ENCODE results near the gene MCTP2.

The MCTP2 gene

DNA sequence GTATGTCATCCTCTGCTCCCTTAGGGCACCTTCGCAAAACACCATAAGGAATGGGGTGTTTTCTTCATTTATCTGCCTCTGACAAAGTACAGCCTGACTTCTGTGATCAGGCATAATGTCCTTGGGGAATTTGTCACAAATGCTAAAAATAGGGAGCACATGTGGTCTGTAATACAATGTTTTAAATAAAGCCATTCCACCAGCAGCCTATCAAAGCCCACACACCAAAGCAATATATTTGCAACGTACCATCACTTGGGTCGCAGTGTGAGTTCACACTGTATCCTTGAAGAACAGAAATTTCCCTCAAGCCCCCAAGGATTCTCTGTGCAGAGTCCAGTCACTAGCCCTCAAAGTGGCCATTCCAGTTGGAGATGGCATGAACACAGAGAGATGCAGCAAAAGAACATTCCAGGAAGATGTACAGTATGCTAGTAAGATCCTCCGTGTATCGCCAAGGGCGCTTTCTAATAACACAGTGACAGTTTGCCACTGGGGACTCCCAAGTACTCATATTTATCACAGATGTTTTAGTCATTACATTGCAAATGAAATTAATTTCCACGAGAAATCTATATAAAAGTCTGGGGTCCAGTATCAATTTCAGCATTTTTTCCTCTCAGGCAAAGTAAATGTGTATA lies 246.7 kb downstream of the MCTP2 start:
- no peak overlapping the region for H3K4me3 ChIP-seq (ENCODE audit: low read length)
- no peaks in the 10 kb centered on the region for H3K9me2 ChIP-seq (replicated peaks; ENCODE audit: control insufficient read depth, low read length)
- no peaks in the 10 kb centered on the region for H3K27me3 ChIP-seq (ENCODE audit: control insufficient read depth, low read length)
- H3K79me2 ChIP-seq (ENCODE audit: control insufficient read depth, low read length), result no peaks in the 10 kb centered on the region
- H3K36me3 ChIP-seq (ENCODE audit: control insufficient read depth, low read length), result peaks cover 10% of the 10 kb centered on the region; the same call in 1 of the 2 replicates
- H3K27ac ChIP-seq (ENCODE audit: low read depth, low read length), result no peak overlapping the region
- TF ChIP-seq, protein P1, sequence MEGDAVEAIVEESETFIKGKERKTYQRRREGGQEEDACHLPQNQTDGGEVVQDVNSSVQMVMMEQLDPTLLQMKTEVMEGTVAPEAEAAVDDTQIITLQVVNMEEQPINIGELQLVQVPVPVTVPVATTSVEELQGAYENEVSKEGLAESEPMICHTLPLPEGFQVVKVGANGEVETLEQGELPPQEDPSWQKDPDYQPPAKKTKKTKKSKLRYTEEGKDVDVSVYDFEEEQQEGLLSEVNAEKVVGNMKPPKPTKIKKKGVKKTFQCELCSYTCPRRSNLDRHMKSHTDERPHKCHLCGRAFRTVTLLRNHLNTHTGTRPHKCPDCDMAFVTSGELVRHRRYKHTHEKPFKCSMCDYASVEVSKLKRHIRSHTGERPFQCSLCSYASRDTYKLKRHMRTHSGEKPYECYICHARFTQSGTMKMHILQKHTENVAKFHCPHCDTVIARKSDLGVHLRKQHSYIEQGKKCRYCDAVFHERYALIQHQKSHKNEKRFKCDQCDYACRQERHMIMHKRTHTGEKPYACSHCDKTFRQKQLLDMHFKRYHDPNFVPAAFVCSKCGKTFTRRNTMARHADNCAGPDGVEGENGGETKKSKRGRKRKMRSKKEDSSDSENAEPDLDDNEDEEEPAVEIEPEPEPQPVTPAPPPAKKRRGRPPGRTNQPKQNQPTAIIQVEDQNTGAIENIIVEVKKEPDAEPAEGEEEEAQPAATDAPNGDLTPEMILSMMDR (IDR thresholded peaks at IDR 0.05; ENCODE audit: low read depth, low read length, poor library complexity, severe bottlenecking), result no peak
- no peak for TF ChIP-seq EZH2phosphoT487 (IDR thresholded peaks at IDR 0.05; ENCODE audit: borderline replicate concordance, low read length)
- H3F3A ChIP-seq (ENCODE audit: control insufficient read depth, insufficient read depth), result no peaks in the 10 kb centered on the region
- no peak overlapping the region for H3K4me2 ChIP-seq (ENCODE audit: low read length)
- H3K4me1 ChIP-seq (ENCODE audit: control insufficient read depth, low read length), result no peaks in the 10 kb centered on the region
- H3K9me3 ChIP-seq (ENCODE audit: control insufficient read depth, insufficient read depth, low read length), result no peaks in the 10 kb centered on the region; the same call in 1 of the 2 replicates
- no peaks in the 10 kb centered on the region for H4K20me1 ChIP-seq (ENCODE audit: control insufficient read depth, insufficient read depth, low read depth, low read length)

DNA sequence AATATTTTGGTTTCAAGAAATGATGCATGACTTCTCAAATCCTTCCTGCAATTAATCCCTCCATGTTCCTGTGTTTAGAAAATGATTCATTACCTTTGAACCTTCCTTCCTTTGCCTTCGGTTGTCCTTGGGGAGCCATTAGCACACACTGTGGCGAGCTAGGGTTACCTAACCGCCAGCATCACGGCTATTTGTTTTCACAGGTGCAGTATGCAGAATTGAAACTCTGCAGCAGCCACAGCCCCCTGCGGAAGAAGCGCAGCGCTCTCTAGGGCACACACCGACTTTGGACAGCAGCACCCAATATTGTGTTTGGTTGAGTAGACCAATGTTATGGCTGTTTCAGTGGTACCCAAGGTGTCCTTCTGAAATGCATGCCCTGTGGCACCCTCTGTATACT lies 247.4 kb downstream of the MCTP2 start:
- no peaks in the 10 kb centered on the region for H3K4me1 ChIP-seq (ENCODE audit: control insufficient read depth, low read length)
- H3K9me2 ChIP-seq (replicated peaks; ENCODE audit: control insufficient read depth, low read length), result no peaks in the 10 kb centered on the region
- no peaks in the 10 kb centered on the region for H4K20me1 ChIP-seq (ENCODE audit: control insufficient read depth, insufficient read depth, low read depth, low read length)
- H3F3A ChIP-seq (ENCODE audit: control insufficient read depth, insufficient read depth), result 0 out of 2 replicates have a peak, but pooled peaks cover under 1% of the 10 kb centered on the region
- no peaks in the 10 kb centered on the region for H3K79me2 ChIP-seq (ENCODE audit: control insufficient read depth, low read length)
- no peaks in the 10 kb centered on the region; the same call in 1 of the 2 replicates for H3K9me3 ChIP-seq (ENCODE audit: control insufficient read depth, insufficient read depth, low read length)
- H3K4me3 ChIP-seq (ENCODE audit: low read length), result no peak overlapping the region
- no peak overlapping the region for H3K27ac ChIP-seq (ENCODE audit: low read depth, low read length)
- H3K36me3 ChIP-seq (ENCODE audit: control insufficient read depth, low read length), result peaks cover 10% of the 10 kb centered on the region; the same call in 1 of the 2 replicates
- H3K4me2 ChIP-seq (ENCODE audit: low read length), result no peak overlapping the region
- TF ChIP-seq, protein P1 (IDR thresholded peaks at IDR 0.05; ENCODE audit: low read depth, low read length, poor library complexity, severe bottlenecking), result no peak
- no peak for TF ChIP-seq EZH2phosphoT487 (IDR thresholded peaks at IDR 0.05; ENCODE audit: borderline replicate concordance, low read length)
- H3K27me3 ChIP-seq (ENCODE audit: control insufficient read depth, low read length), result no peaks in the 10 kb centered on the region

DNA sequence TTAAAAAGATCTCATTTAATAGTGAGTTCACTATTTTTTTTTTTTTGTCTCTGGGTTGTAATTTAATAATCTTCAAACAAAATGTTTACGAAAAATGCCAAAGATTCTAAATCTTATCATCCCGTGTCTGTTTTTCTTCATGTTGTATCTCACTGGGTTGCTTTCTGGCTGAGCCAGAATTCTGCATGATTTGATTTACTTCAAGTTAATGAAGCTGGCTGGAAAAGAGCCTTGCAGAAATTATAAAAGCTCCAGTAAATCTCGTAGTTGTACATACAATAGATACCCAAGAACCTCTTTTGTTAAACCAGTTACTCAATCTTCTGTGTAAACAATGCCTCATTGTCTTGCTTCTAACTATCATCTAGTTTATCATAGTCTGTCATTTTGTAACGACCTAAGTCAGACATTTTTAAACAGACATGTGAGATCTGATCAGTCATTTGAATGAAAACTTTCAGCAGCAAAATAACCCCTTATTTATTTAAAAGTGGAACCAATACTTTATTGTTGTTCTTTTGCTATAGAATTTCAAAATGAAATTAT lies 249.0 kb downstream of the MCTP2 start:
- no peaks in the 10 kb centered on the region; the same call in 1 of the 2 replicates for H3K9me3 ChIP-seq (ENCODE audit: control insufficient read depth, insufficient read depth, low read length)
- no peaks in the 10 kb centered on the region for H3K9me2 ChIP-seq (replicated peaks; ENCODE audit: control insufficient read depth, low read length)
- peaks cover 10% of the 10 kb centered on the region; the same call in 1 of the 2 replicates for H3K36me3 ChIP-seq (ENCODE audit: control insufficient read depth, low read length)
- H3K27ac ChIP-seq (ENCODE audit: low read depth, low read length), result no peak overlapping the region
- no peaks in the 10 kb centered on the region for H4K20me1 ChIP-seq (ENCODE audit: control insufficient read depth, insufficient read depth, low read depth, low read length)
- H3F3A ChIP-seq (ENCODE audit: control insufficient read depth, insufficient read depth), result 0 out of 2 replicates have a peak, but pooled peaks cover 2% of the 10 kb centered on the region
- H3K4me1 ChIP-seq (ENCODE audit: control insufficient read depth, low read length), result no peaks in the 10 kb centered on the region
- H3K79me2 ChIP-seq (ENCODE audit: control insufficient read depth, low read length), result no peaks in the 10 kb centered on the region
- H3K4me3 ChIP-seq (ENCODE audit: low read length), result no peak overlapping the region
- H3K4me2 ChIP-seq (ENCODE audit: low read length), result no peak overlapping the region
- no peaks in the 10 kb centered on the region for H3K27me3 ChIP-seq (ENCODE audit: control insufficient read depth, low read length)
- no peak for TF ChIP-seq EZH2phosphoT487 (IDR thresholded peaks at IDR 0.05; ENCODE audit: borderline replicate concordance, low read length)

DNA sequence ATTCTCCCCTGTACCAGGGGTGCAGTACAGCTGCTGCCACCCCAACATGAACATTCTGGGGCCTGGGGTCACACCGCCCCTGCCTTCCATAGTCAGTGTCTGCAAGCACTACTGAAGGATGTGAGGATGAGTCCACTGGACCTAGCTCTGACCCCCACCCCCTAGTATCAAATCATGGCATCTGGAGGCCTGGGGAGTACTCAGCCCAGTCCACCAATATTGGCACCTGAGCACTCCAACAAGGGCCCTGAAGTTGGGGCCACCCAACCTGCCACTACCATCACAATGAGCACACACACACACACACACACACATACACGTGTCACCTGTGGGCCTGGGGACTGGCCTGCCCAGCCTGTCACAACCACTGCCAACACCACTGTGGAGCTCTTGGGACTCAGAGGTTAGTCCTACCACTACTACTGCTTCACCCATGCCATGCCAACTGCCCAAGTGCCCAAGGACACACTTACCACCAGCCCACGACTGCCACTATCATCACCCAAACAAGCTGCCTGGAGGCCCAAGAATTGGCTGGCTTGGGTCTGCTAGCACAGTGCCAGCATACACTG lies 253.9 kb downstream of the MCTP2 start:
- Histone ChIP-seq H3F3A (ENCODE audit: control insufficient read depth, insufficient read depth) (0 out of 2 replicates have a peak, but pooled peaks cover 2% of the 10 kb centered on the region), H3K4me1 (ENCODE audit: control insufficient read depth, low read length) (no peaks in the 10 kb centered on the region), H4K20me1 (ENCODE audit: control insufficient read depth, insufficient read depth, low read depth, low read length) (no peaks in the 10 kb centered on the region), H3K4me3 (ENCODE audit: low read length) (no peak overlapping the region), H3K27ac (ENCODE audit: low read depth, low read length) (no peak overlapping the region), H3K9me3 (ENCODE audit: control insufficient read depth, insufficient read depth, low read length) (no peaks in the 10 kb centered on the region; the same call in 1 of the 2 replicates), H3K27me3 (ENCODE audit: control insufficient read depth, low read length) (peaks cover 10% of the 10 kb centered on the region), H3K36me3 (ENCODE audit: control insufficient read depth, low read length) (no peaks in the 10 kb centered on the region), H3K4me2 (ENCODE audit: low read length) (no peak overlapping the region), H3K79me2 (ENCODE audit: control insufficient read depth, low read length) (no peaks in the 10 kb centered on the region), H3K9me2 (replicated peaks; ENCODE audit: control insufficient read depth, low read length) (no peaks in the 10 kb centered on the region)
- TF ChIP-seq, protein P1 (IDR thresholded peaks at IDR 0.05; ENCODE audit: low read depth, low read length, poor library complexity, severe bottlenecking), result no peak
- TF ChIP-seq EZH2phosphoT487 (IDR thresholded peaks at IDR 0.05; ENCODE audit: borderline replicate concordance, low read length), result no peak

All from DOHH2 (cell line).